KMS-11 (cell line): ENCODE results near the gene ITGA1.

Source experiments
- H2AFZ ChIP-seq: fragments of 200-600 bp; sonication (generic); 2 replicates; pipeline ENCODE4 v1.6.1; 2016; ENCODE audit warnings: antibody characterized with exemption, mixed run types, low read depth
- H3K27ac ChIP-seq: fragments of 200-600 bp; sonication (generic); 2 replicates; pipeline ENCODE4 v1.6.1; 2016; ENCODE audit warnings: mild to moderate bottlenecking, mixed run types
- H3K27me3 ChIP-seq: fragments of 200-600 bp; sonication (generic); 2 replicates; pipeline ENCODE4 v1.6.1; 2017; ENCODE audit warnings: mild to moderate bottlenecking, low read depth, mixed run types, moderate library complexity; ENCODE audit not compliant: insufficient read depth
- H3K36me3 ChIP-seq: fragments of 200-600 bp; sonication (generic); 2 replicates; pipeline ENCODE4 v1.6.1; 2017; ENCODE audit warnings: mild to moderate bottlenecking, mixed run types; ENCODE audit not compliant: insufficient read depth
- H3K4me1 ChIP-seq: fragments of 200-600 bp; sonication (generic); 2 replicates; pipeline ENCODE4 v1.6.1; 2016; ENCODE audit warnings: mild to moderate bottlenecking, low read depth, mixed run types; ENCODE audit not compliant: poor library complexity, severe bottlenecking
- H3K4me2 ChIP-seq: fragments of 200-600 bp; sonication (generic); 2 replicates; pipeline ENCODE4 v1.7.0; 2016; ENCODE audit warnings: mild to moderate bottlenecking, mixed run types
- H3K4me3 ChIP-seq: fragments of 200-600 bp; sonication (generic); IDR thresholded peaks from 2 replicates; pipeline ENCODE4 v1.6.1; 2017; ENCODE audit warnings: low read depth, low read length, mixed read lengths; ENCODE audit not compliant: insufficient read depth
- H3K79me2 ChIP-seq: fragments of 200-600 bp; sonication (generic); 2 replicates; pipeline ENCODE4 v1.6.1; 2016; ENCODE audit warnings: low read depth, mixed run types; ENCODE audit not compliant: insufficient read depth
- H3K9ac ChIP-seq: fragments of 200-600 bp; sonication (generic); 2 replicates; pipeline ENCODE4 v1.6.1; 2016; ENCODE audit warnings: mild to moderate bottlenecking, mixed run types
- H4K20me1 ChIP-seq: fragments of 200-600 bp; sonication (generic); 2 replicates; pipeline ENCODE4 v1.6.1; 2016; ENCODE audit warnings: mild to moderate bottlenecking, mixed run types; ENCODE audit not compliant: insufficient read depth
- CTCF ChIP-seq: fragments of 200-600 bp; sonication (generic); conservative IDR thresholded peaks from 2 replicates; pipeline ENCODE4 v1.6.1; 2017; ENCODE audit warnings: low read depth, mild to moderate bottlenecking, antibody characterized with exemption, low read length, moderate library complexity, mixed read lengths

The ITGA1 gene

GRCh38 chr5:52778781-52779180 is 8.9 kb upstream of the ITGA1 start:
- TF ChIP-seq CTCF, result no peak
- H3K36me3 ChIP-seq, result no peaks in the 10 kb centered on the region
- no peaks in the 10 kb centered on the region for H3K27me3 ChIP-seq
- no peak overlapping the region for H3K27ac ChIP-seq
- H3K9ac ChIP-seq, result no peak overlapping the region
- H4K20me1 ChIP-seq, result no peaks in the 10 kb centered on the region
- H3K4me2 ChIP-seq, result no peak overlapping the region
- no peaks in the 10 kb centered on the region for H3K79me2 ChIP-seq
- H2AFZ ChIP-seq, result no peak overlapping the region
- no peak overlapping the region for H3K4me3 ChIP-seq
- no peaks in the 10 kb centered on the region for H3K4me1 ChIP-seq

GRCh38 chr5:52779213-52779612 is 8.5 kb upstream of the ITGA1 start:
- no peak overlapping the region for H3K4me2 ChIP-seq
- no peak overlapping the region for H3K27ac ChIP-seq
- H3K9ac ChIP-seq, result no peak overlapping the region
- H3K4me1 ChIP-seq, result no peaks in the 10 kb centered on the region
- H4K20me1 ChIP-seq, result no peaks in the 10 kb centered on the region
- no peaks in the 10 kb centered on the region for H3K36me3 ChIP-seq
- H3K4me3 ChIP-seq, result no peak overlapping the region
- no peak overlapping the region for H2AFZ ChIP-seq
- H3K79me2 ChIP-seq, result no peaks in the 10 kb centered on the region
- no peaks in the 10 kb centered on the region for H3K27me3 ChIP-seq
- TF ChIP-seq CTCF, result no peak

- no peak overlapping the region for H3K4me3 ChIP-seq
- no peaks in the 10 kb centered on the region for H4K20me1 ChIP-seq
- no peak overlapping the region for H3K9ac ChIP-seq
- no peak for TF ChIP-seq CTCF
- no peaks in the 10 kb centered on the region for H3K27me3 ChIP-seq
- H2AFZ ChIP-seq, result no peak overlapping the region
- no peaks in the 10 kb centered on the region for H3K79me2 ChIP-seq
- no peaks in the 10 kb centered on the region for H3K36me3 ChIP-seq
- H3K4me2 ChIP-seq, result no peak overlapping the region
- no peak overlapping the region for H3K27ac ChIP-seq
- H3K4me1 ChIP-seq, result peaks cover 5% of the 10 kb centered on the region
Measured at GRCh38 chr5:52783226-52783959, 4.3 kb upstream of the ITGA1 start.

- Histone ChIP-seq H3K27me3 (no peaks in the 10 kb centered on the region), H3K27ac (no peak overlapping the region), H3K36me3 (no peaks in the 10 kb centered on the region), H3K4me2 (no peak overlapping the region), H3K79me2 (no peaks in the 10 kb centered on the region), H3K9ac (no peak overlapping the region), H2AFZ (no peak overlapping the region), H3K4me3 (no peak overlapping the region), H4K20me1 (no peaks in the 10 kb centered on the region), H3K4me1 (peaks cover 5% of the 10 kb centered on the region)
- TF ChIP-seq CTCF, result no peak
Measured at GRCh38 chr5:52784737-52785136, 3.0 kb upstream of the ITGA1 start.
